ENCODE results near the gene ACOX2.

- TF ChIP-seq CTCF (IDR thresholded peaks at IDR 0.05; ENCODE audit: low read length) (no peak), EZH2 (IDR thresholded peaks at IDR 0.05; ENCODE audit: borderline replicate concordance, low read length) (no peak)
These were observed 17.2 kb downstream of the ACOX2 start for GRCh38 chr3:58519668-58520402.
